HepG2 (cell line): ENCODE measurements around the gene ATOSB. TPM values are rescaled to one million over a fixed set of nuclear protein-coding genes. Genes with fewer than 3 reads are reported as not detected.

Source experiments
- ATF7-NPFF ChIP-seq: sonication (generic); formaldehyde crosslinking; IDR thresholded peaks from 2 replicates; pipeline ENCODE4 v1.8.1; 2023; ENCODE audit warnings: mild to moderate bottlenecking, low read depth, missing genetic modification reagents, moderate library complexity
- BCL6 ChIP-seq: IDR thresholded peaks from 2 replicates; pipeline ENCODE4 v1.6.1; 2016; ENCODE audit warnings: missing genetic modification reagents, missing compliant biosample characterization
- FOSL1 ChIP-seq: sonication (generic); formaldehyde crosslinking; IDR thresholded peaks from 2 replicates; pipeline ENCODE4 v1.9.0; 2021; ENCODE audit warnings: missing genetic modification reagents, borderline replicate concordance
- GRHL1 ChIP-seq: sonication (generic); formaldehyde crosslinking; conservative IDR thresholded peaks from 2 replicates; pipeline ENCODE4 v1.8.0; 2022; ENCODE audit warnings: missing genetic modification reagents
- IKZF4 ChIP-seq: sonication (generic); formaldehyde crosslinking; IDR thresholded peaks from 2 replicates; pipeline ENCODE4 v1.5.1; 2020; ENCODE audit warnings: borderline replicate concordance, mild to moderate bottlenecking, low read depth, missing genetic modification reagents; ENCODE audit errors: not compliant biosample characterization
- KLF11 ChIP-seq: IDR thresholded peaks from 2 replicates; pipeline ENCODE4 v1.6.1; 2016; ENCODE audit warnings: missing compliant biosample characterization
- PRMT3 ChIP-seq: sonication (generic); formaldehyde crosslinking; IDR thresholded peaks from 2 replicates; pipeline ENCODE4 v1.8.1; 2022; ENCODE audit warnings: low read depth, mild to moderate bottlenecking, moderate library complexity, missing genetic modification reagents, borderline replicate concordance
- RFX5 ChIP-seq: IDR thresholded peaks from 2 replicates; pipeline ENCODE4 v1.6.1; 2011; ENCODE audit warnings: low read depth, low read length, improper control_type of control experiment
- RFXANK ChIP-seq: IDR thresholded peaks from 2 replicates; pipeline ENCODE4 v1.6.1; 2016
- SNRNP70 ChIP-seq: fragments of 200-400 bp; formaldehyde crosslinking; IDR thresholded peaks from 2 replicates; pipeline ENCODE4 v1.6.1; 2017; ENCODE audit warnings: mild to moderate bottlenecking, low read depth, low read length, moderate library complexity
- STAG1 ChIP-seq: sonication (generic); formaldehyde crosslinking; IDR thresholded peaks from 2 replicates; pipeline ENCODE4 v1.4.0; 2020; ENCODE audit warnings: missing genetic modification reagents
- TEAD3 ChIP-seq: optimal IDR thresholded peaks from 2 replicates; pipeline ENCODE3; 2016; ENCODE audit warnings: borderline replicate concordance
- ZBTB26 ChIP-seq: IDR thresholded peaks from 2 replicates; pipeline ENCODE4 v1.6.1; 2016; ENCODE audit warnings: missing compliant biosample characterization, missing genetic modification reagents, borderline replicate concordance
- ZHX2 ChIP-seq, 2 experiments: sonication (generic) in 1 of 2; formaldehyde crosslinking in 1 of 2; IDR thresholded peaks; 2 replicates each; pipeline versions ENCODE4 v1.6.1 to v1.9.0; 2014 to 2022; ENCODE audit warnings: antibody characterized with exemption in 1 of 2, borderline replicate concordance in 1 of 2, inconsistent platforms in 1 of 2, low read depth in 1 of 2, missing genetic modification reagents in 1 of 2
- ZMYM3 ChIP-seq: sonication (generic); formaldehyde crosslinking; IDR thresholded peaks from 2 replicates; pipeline ENCODE4 v1.5.1; 2020; ENCODE audit warnings: mild to moderate bottlenecking, missing genetic modification reagents
- ZNF256 ChIP-seq: sonication (generic); formaldehyde crosslinking; conservative IDR thresholded peaks from 2 replicates; pipeline ENCODE4 v1.4.0; 2020; ENCODE audit warnings: missing genetic modification reagents
- ZNF367 ChIP-seq: sonication (generic); formaldehyde crosslinking; IDR thresholded peaks from 2 replicates; pipeline ENCODE4 v1.4.0; 2020; ENCODE audit warnings: missing genetic modification reagents, borderline replicate concordance
- ZNF790 ChIP-seq: sonication (generic); formaldehyde crosslinking; IDR thresholded peaks from 2 replicates; pipeline ENCODE4 v1.8.0; 2022; ENCODE audit warnings: missing genetic modification reagents, mild to moderate bottlenecking, borderline replicate concordance
- polyA plus RNA-seq, 8 experiments: library from polyadenylated mRNA; depleted of rRNA in 3 of 8; stranded (reverse) in 7 of 8; unstranded in 1 of 8; fragments of >200 nt; fragmentation: Illumina TruSeq in 4 of 8; extraction: Trizol in 4 of 8; gene quantifications; 2 replicates each; pipeline versions ENCODE4 v1.2.1 to v1.2.3, GENCODE V29; 2011 to 2016; ENCODE audit warnings: low read depth in 4 of 8, missing spikeins in 1 of 8, mixed read lengths in 1 of 8; ENCODE audit not compliant: insufficient read depth in 1 of 8
- total RNA-seq, 5 experiments: library from RNA; depleted of rRNA; stranded (reverse); fragments of >200 nt; fragmentation: Illumina TruSeq; extraction: Trizol; gene quantifications; 2 replicates each; pipeline ENCODE4 v1.2.3, GENCODE V29; 2016; ENCODE audit warnings: low read depth in 1 of 5

Gene ATOSB
- total and polyA plus RNA-seq, 2 of the 13 experiments (the other 11 are each of a cell fraction or from before 2014, with no cell fraction given): 1.9 to 6.4 TPM

GRCh38 chr9:35161713-35162604 lies 46.3 kb upstream of the ATOSB start, which contains the start of gene UNC13B (continued):
- TF ChIP-seq ZHX2 (IDR thresholded peaks at IDR 0.05; ENCODE audit: low read depth) (peak; percentile 63; the same call in 1 of the 2 replicates), ZHX2 (CRISPR knock-in tag; IDR thresholded peaks at IDR 0.05; ENCODE audit: borderline replicate concordance) (0 out of 2 replicates have a peak, but pooled peaks have one; percentile 33), ZNF367 (no peak), GRHL1 (no peak), ZNF256 (CRISPR knock-in tag) (0 out of 2 replicates have a peak, but pooled peaks have one; percentile 26), TEAD3 (CRISPR knock-in tag) (peak; percentile 2), SNRNP70 (no peak), KLF11 (CRISPR knock-in tag) (peak; percentile 35; the same call in 1 of the 2 replicates), BCL6 (CRISPR knock-in tag) (peak; percentile 42; the same call in 1 of the 2 replicates), ZMYM3 (CRISPR knock-in tag) (peak; percentile 69; the same call in 1 of the 2 replicates), FOSL1 (no peak), ZNF790 (CRISPR knock-in tag) (no peak; the same call in 1 of the 2 replicates), STAG1 (0 out of 2 replicates have a peak, but pooled peaks have one; percentile 10), RFX5 (no peak), IKZF4 (CRISPR knock-in tag) (peak; percentile 80), PRMT3 (CRISPR knock-in tag) (no peak), ATF7-NPFF (CRISPR knock-in tag) (peak; percentile 93), RFXANK (no peak), ZBTB26 (CRISPR knock-in tag) (0 out of 2 replicates have a peak, but pooled peaks have one; percentile 32)
